HepG2 (cell line): Measurements from ENCODE around the gene HES3. TPM values are rescaled to one million over a fixed set of nuclear protein-coding genes. Genes with fewer than 3 reads are reported as not detected.

Experiments
- ARID2 ChIP-seq: sonication (generic); formaldehyde crosslinking; IDR thresholded peaks from 2 replicates; pipeline ENCODE4 v1.8.1; 2022; ENCODE audit warnings: mild to moderate bottlenecking, missing genetic modification reagents, borderline replicate concordance
- ARNT2 ChIP-seq: sonication (generic); formaldehyde crosslinking; IDR thresholded peaks from 2 replicates; pipeline ENCODE4 v1.8.0; 2022; ENCODE audit warnings: mild to moderate bottlenecking, low read depth, missing genetic modification reagents, moderate library complexity
- JUND ChIP-seq: sonication (generic); formaldehyde crosslinking; IDR thresholded peaks from 2 replicates; pipeline ENCODE4 v1.8.0; 2022; ENCODE audit warnings: mild to moderate bottlenecking, missing genetic modification reagents
- KLF15 ChIP-seq: sonication (generic); formaldehyde crosslinking; IDR thresholded peaks from 2 replicates; pipeline ENCODE4 v1.8.1; 2023; ENCODE audit warnings: borderline replicate concordance, mild to moderate bottlenecking, inconsistent platforms, missing genetic modification reagents, mixed read lengths
- MAZ ChIP-seq, 2 experiments: sonication (generic) in 1 of 2; formaldehyde crosslinking in 1 of 2; IDR thresholded peaks; 2 replicates each; pipeline versions ENCODE4 v1.5.0 to v1.6.1; 2012 to 2020; ENCODE audit warnings: low read depth in 2 of 2, mild to moderate bottlenecking in 2 of 2, borderline replicate concordance in 1 of 2, improper control_type of control experiment in 1 of 2, low read length in 1 of 2, missing genetic modification reagents in 1 of 2, moderate library complexity in 1 of 2
- SP4 ChIP-seq: sonication (generic); formaldehyde crosslinking; IDR thresholded peaks from 2 replicates; pipeline ENCODE4 v1.8.1; 2023; ENCODE audit warnings: mild to moderate bottlenecking, missing genetic modification reagents
- SRSF4 ChIP-seq: fragments of 200-400 bp; formaldehyde crosslinking; IDR thresholded peaks from one replicate; pipeline ENCODE4 v1.6.1; 2018; ENCODE audit warnings: mild to moderate bottlenecking, low read depth, low read length, moderate library complexity; ENCODE audit not compliant: poor library complexity, severe bottlenecking
- TCF12 ChIP-seq, 2 experiments: fragments of 450-650 bp in 1 of 2; sonication (generic) in 1 of 2; formaldehyde crosslinking in 1 of 2; IDR thresholded peaks; 2 replicates each; pipeline versions ENCODE4 v1.6.1 to v1.8.0; 2017 to 2022; ENCODE audit warnings: antibody characterized with exemption in 1 of 2, mild to moderate bottlenecking in 1 of 2, missing genetic modification reagents in 1 of 2, moderate library complexity in 1 of 2
- ZBTB20 ChIP-seq: sonication (generic); formaldehyde crosslinking; IDR thresholded peaks from 2 replicates; pipeline ENCODE4 v1.8.1; 2023; ENCODE audit warnings: missing genetic modification reagents, low read depth, mild to moderate bottlenecking, borderline replicate concordance
- ZNF224 ChIP-seq: sonication (generic); formaldehyde crosslinking; IDR thresholded peaks from 2 replicates; pipeline ENCODE4 v1.5.0; 2020; ENCODE audit warnings: mild to moderate bottlenecking, missing genetic modification reagents
- ZSCAN20 ChIP-seq: sonication (generic); formaldehyde crosslinking; IDR thresholded peaks from 2 replicates; pipeline ENCODE4 v1.4.0; 2020; ENCODE audit warnings: missing genetic modification reagents, mild to moderate bottlenecking, borderline replicate concordance
- polyA plus RNA-seq, 8 experiments: library from polyadenylated mRNA; depleted of rRNA in 3 of 8; stranded (reverse) in 7 of 8; unstranded in 1 of 8; fragments of >200 nt; fragmentation: Illumina TruSeq in 4 of 8; extraction: Trizol in 4 of 8; gene quantifications; 2 replicates each; pipeline versions ENCODE4 v1.2.1 to v1.2.3, GENCODE V29; 2011 to 2016; ENCODE audit warnings: low read depth in 4 of 8, missing spikeins in 1 of 8, mixed read lengths in 1 of 8; ENCODE audit not compliant: insufficient read depth in 1 of 8
- total RNA-seq, 5 experiments: library from RNA; depleted of rRNA; stranded (reverse); fragments of >200 nt; fragmentation: Illumina TruSeq; extraction: Trizol; gene quantifications; 2 replicates each; pipeline ENCODE4 v1.2.3, GENCODE V29; 2016; ENCODE audit warnings: low read depth in 1 of 5
- TF ChIP-seq, protein P1 (sequence below): sonication (generic); formaldehyde crosslinking; IDR thresholded peaks from 2 replicates; pipeline ENCODE4 v1.5.0; 2020; ENCODE audit warnings: missing genetic modification reagents, mild to moderate bottlenecking, borderline replicate concordance
- TF ChIP-seq, protein P2 (sequence below): IDR thresholded peaks from 2 replicates; pipeline ENCODE4 v1.4.0; 2020; ENCODE audit warnings: mild to moderate bottlenecking, missing genetic modification reagents
- TF ChIP-seq, protein P3 (sequence below): sonication (generic); formaldehyde crosslinking; IDR thresholded peaks from 2 replicates; pipeline ENCODE4 v1.9.0; 2022; ENCODE audit warnings: low read depth, missing genetic modification reagents
- TF ChIP-seq, protein P4 (sequence below): sonication (generic); formaldehyde crosslinking; IDR thresholded peaks from 2 replicates; pipeline ENCODE4 v1.4.0; 2020; ENCODE audit warnings: mild to moderate bottlenecking, missing genetic modification reagents
- TF ChIP-seq, protein P5 (sequence below): sonication (generic); formaldehyde crosslinking; IDR thresholded peaks from 2 replicates; pipeline ENCODE4 v1.8.1; 2023; ENCODE audit warnings: mild to moderate bottlenecking, missing genetic modification reagents, borderline replicate concordance

Gene HES3
- total and polyA plus RNA-seq, 2 of the 13 experiments (the other 11 are each of a cell fraction or from before 2014, with no cell fraction given): not detected

- TF ChIP-seq, protein P1, sequence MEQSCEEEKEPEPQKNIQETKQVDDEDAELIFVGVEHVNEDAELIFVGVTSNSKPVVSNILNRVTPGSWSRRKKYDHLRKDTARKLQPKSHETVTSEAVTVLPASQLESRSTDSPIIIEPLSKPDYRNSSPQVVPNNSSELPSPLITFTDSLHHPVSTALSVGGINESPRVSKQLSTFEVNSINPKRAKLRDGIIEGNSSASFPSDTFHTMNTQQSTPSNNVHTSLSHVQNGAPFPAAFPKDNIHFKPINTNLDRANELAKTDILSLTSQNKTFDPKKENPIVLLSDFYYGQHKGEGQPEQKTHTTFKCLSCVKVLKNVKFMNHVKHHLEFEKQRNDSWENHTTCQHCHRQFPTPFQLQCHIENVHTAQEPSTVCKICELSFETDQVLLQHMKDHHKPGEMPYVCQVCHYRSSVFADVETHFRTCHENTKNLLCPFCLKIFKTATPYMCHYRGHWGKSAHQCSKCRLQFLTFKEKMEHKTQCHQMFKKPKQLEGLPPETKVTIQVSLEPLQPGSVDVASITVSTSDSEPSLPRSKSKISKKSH: peak; percentile 41; the same call in 1 of the 2 replicates
- no peak for TF ChIP-seq TCF12 (IDR thresholded peaks at IDR 0.05)
- TF ChIP-seq TCF12 (CRISPR knock-in tag; IDR thresholded peaks at IDR 0.05): peak; percentile 91
- TF ChIP-seq ARNT2 (CRISPR knock-in tag): peak; percentile 87; the same call in 1 of the 2 replicates
- TF ChIP-seq, protein P2, sequence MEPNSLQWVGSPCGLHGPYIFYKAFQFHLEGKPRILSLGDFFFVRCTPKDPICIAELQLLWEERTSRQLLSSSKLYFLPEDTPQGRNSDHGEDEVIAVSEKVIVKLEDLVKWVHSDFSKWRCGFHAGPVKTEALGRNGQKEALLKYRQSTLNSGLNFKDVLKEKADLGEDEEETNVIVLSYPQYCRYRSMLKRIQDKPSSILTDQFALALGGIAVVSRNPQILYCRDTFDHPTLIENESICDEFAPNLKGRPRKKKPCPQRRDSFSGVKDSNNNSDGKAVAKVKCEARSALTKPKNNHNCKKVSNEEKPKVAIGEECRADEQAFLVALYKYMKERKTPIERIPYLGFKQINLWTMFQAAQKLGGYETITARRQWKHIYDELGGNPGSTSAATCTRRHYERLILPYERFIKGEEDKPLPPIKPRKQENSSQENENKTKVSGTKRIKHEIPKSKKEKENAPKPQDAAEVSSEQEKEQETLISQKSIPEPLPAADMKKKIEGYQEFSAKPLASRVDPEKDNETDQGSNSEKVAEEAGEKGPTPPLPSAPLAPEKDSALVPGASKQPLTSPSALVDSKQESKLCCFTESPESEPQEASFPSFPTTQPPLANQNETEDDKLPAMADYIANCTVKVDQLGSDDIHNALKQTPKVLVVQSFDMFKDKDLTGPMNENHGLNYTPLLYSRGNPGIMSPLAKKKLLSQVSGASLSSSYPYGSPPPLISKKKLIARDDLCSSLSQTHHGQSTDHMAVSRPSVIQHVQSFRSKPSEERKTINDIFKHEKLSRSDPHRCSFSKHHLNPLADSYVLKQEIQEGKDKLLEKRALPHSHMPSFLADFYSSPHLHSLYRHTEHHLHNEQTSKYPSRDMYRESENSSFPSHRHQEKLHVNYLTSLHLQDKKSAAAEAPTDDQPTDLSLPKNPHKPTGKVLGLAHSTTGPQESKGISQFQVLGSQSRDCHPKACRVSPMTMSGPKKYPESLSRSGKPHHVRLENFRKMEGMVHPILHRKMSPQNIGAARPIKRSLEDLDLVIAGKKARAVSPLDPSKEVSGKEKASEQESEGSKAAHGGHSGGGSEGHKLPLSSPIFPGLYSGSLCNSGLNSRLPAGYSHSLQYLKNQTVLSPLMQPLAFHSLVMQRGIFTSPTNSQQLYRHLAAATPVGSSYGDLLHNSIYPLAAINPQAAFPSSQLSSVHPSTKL (CRISPR knock-in tag): peak; percentile 58; the same call in 1 of the 2 replicates
- no peak for TF ChIP-seq JUND (CRISPR knock-in tag)
- TF ChIP-seq ZSCAN20 (CRISPR knock-in tag): no peak
- TF ChIP-seq, protein P3, sequence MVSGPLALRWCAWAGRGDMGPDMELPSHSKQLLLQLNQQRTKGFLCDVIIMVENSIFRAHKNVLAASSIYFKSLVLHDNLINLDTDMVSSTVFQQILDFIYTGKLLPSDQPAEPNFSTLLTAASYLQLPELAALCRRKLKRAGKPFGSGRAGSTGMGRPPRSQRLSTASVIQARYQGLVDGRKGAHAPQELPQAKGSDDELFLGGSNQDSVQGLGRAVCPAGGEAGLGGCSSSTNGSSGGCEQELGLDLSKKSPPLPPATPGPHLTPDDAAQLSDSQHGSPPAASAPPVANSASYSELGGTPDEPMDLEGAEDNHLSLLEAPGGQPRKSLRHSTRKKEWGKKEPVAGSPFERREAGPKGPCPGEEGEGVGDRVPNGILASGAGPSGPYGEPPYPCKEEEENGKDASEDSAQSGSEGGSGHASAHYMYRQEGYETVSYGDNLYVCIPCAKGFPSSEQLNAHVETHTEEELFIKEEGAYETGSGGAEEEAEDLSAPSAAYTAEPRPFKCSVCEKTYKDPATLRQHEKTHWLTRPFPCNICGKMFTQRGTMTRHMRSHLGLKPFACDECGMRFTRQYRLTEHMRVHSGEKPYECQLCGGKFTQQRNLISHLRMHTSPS (CRISPR knock-in tag): peak; percentile 25; the same call in 1 of the 2 replicates
- TF ChIP-seq, protein P4, sequence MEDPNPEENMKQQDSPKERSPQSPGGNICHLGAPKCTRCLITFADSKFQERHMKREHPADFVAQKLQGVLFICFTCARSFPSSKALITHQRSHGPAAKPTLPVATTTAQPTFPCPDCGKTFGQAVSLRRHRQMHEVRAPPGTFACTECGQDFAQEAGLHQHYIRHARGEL: peak; percentile 91; the same call in 1 of the 2 replicates
- peak; percentile 62; the same call in 1 of the 2 replicates for TF ChIP-seq ZBTB20 (CRISPR knock-in tag)
- peak; percentile 97 for TF ChIP-seq MAZ (IDR thresholded peaks at IDR 0.05; ENCODE audit: borderline replicate concordance, low read depth, low read length)
- TF ChIP-seq MAZ (CRISPR knock-in tag; IDR thresholded peaks at IDR 0.05; ENCODE audit: low read depth): peak; percentile 83
- TF ChIP-seq ZNF224 (CRISPR knock-in tag): peak; percentile 83
- peak; percentile 58; the same call in 1 of the 2 replicates for TF ChIP-seq SP4 (CRISPR knock-in tag)
- TF ChIP-seq, protein P5, sequence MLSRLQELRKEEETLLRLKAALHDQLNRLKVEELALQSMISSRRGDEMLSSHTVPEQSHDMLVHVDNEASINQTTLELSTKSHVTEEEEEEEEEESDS (CRISPR knock-in tag): 0 out of 2 replicates have a peak, but pooled peaks have one; percentile 35
- TF ChIP-seq KLF15 (CRISPR knock-in tag): peak; percentile 55; the same call in 1 of the 2 replicates
- no peak for TF ChIP-seq ARID2 (CRISPR knock-in tag)
- no peak for TF ChIP-seq SRSF4
These were observed 38.0 kb upstream of the HES3 start, which contains the start of gene RNF207 (continued) for GRCh38 chr1:6205849-6206519.
